Hematopoietic multipotent progenitor cell treated with erythropoietin and hydrocortisone succinate and interleukin-3 and kit ligand, for 17 days (in vitro differentiated cells): ENCODE measurements around the gene STK25.
"Not testable (repeated sequence)": the region's sequence is repeated elsewhere in the genome, so short reads cannot be mapped to it uniquely, and the experiment has no call there.

ENCODE experiments used
- DNase-seq: peaks from one replicate; pipeline ENCODE4 v3.0.0-alpha.2; 2015; ENCODE audit warnings: low spot score

The STK25 gene

DNA sequence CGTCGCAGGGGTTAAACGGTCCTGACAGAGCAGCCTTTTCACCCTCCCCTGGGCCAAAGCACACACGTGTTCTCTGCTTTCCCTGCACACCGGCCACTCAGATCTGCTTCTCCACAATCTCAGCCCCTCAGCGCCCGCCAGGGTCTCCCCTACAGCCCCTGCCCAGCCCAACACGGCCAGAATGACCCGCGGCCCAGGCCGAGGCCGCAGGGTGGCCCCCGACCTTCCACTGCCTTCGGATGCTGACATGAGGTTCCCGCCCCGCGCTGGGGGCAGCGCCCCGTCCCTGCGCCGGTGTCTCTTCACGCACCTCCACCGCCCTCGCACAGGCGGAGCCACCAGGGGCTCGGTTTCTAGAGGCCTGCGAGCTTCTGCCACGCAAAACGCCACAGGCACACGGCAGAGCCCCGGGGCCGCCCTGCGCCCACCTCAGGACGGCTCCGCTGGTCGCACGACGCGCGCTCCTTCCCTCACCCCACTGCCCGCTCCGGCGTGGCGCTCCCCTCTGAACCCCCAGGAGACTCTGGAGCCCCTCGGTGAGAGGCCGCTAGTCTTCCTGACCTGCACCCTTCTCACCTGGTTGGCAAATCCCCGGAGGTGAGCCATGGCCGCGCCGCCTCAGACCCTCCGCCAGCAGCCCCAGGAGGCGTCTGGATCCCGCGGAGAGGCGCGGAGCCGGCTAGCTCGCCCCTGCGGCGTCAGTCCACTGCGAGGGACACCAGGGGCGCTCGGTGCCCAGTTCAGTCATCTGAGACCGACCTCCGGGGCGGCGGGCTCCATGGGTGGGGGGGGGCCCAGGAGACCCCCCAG lies 749 bp downstream of the STK25 start:
- DNase-seq, result no peak

DNA sequence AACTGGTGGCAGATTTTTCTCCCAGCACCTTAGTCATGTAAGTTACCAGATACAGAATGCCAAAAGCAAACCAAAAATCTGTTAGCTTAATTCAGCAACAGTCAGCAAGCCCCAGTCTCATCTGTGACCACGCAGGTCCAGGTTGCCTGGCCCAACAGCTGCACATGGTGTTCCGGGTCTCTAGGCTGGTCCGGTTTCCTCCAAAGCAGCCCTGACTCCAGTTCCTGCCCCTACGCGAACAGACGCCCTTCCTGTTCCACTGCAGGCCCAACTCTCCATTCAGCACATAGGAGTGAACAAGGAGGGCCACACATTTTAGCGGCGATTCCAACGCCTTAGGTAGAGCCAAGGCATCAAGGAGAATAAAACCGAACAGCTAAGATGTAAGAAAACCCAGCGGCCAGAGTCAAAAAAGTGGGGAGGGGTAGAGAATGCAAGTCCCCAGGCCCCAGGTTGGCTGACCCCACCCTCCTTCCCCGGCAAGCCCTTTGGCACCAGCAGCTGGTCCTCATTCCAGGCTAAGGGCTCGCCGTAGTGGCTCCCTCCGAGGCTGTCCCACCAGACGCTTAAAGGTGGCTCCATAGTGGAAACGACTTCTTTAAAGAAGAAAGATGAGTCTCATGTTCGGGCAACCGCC lies 1.5 kb downstream of the STK25 start:
- DNase-seq, result no peak

DNA sequence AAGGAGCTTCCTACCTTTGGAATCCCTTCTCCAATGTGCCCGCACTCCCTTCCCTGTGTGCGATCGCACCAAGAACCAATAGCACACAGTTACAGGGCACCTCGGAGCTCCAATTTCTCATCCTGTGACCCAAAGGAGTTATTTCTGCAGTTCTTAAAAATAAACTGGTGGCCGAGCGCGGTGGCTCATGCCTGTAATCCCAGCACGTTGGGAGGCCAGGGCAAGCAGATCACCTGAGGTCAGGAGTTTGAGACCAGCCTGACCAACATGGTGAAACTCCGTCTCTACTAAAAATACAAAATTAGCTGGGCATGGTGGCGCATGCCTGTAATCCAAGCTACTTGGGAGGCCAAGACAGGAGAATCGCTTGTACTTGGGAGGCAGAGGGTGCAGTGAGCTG lies 2.1 kb downstream of the STK25 start:
- not testable (repeated sequence) for DNase-seq

DNA sequence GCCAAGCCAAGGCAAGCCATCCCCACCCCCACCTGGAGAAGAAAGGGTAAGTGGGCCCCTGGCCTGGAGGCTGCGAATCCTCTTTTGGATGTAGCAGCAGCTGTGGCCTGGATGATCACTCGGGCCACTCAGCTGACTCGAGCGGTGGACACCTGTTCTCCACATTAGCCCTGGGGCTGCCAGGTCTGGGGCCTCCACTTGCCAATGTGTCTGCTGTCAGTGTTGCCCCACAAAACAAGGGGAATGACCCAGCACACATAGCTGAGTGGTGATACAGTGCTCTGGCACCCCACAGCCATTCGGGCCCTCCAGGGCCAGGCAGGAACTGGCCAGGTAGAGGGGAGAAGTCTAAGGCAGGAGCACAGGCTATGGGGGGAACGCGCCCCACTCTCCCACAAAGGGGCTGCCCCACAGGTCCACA lies 2.6 kb downstream of the STK25 start:
- no peak for DNase-seq

DNA sequence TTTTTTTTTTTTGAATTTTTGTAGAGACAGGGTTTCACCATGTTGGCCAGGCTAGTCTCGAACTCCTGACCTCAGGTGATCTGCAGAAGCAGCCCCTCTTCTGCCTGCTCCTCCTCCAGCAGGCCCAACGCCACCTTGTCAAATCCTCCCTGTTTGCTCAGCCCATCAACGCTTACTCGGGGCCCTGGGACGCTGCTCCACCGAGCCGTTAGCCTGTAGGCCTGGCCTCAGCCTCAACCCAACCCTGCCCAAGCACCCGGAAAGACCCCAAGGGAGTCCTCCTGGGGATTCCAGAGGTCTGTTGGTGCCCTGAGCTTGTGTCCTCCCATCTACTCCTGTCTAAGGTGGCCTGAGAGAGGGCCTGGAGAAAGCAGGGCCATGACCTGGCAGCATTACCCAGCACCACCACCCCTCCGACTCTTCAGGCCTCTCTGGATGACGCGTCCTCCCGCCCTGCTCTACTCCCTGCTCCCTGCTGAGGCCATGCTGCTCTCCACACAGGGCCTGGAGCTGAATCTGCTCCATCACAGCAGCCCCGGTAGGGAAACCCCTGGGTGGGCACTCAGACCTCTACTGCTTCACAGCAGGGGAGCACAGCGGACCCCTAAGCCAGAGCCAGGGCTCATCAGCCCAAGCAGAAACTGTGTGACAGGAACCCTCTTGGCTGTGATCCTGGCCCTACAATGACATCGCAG lies 3.2 kb downstream of the STK25 start:
- DNase-seq, result no peak

DNA sequence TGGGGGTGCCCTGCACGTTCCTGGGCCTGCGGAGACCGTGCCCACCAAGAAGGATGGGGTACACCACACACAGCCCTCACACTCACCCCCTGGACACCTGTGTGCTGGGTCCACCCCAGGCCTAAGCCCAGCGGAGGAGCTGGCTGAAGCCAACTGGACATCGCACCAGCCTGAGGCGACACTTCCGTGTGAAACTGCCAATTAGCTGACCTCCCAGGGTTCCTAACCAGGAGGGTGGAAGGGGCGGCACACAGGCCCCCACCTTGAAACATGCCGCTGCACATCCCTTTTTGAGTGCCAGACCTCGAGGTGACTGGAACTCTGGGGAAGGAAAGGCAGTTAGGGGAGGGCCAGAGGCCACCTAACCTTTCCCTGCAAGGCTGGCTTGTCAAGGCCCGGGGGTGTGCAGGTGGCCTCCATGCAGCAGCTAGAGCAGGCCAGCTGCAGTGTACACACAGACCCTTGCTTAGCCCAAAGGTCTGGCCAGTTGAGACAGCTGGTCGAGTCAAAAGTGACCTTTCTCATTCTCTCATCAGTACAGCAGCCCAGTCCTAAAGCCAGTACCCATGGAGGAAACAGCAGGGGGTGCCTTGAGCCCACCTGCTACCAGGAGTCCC lies 4.5 kb downstream of the STK25 start:
- no peak for DNase-seq

DNA sequence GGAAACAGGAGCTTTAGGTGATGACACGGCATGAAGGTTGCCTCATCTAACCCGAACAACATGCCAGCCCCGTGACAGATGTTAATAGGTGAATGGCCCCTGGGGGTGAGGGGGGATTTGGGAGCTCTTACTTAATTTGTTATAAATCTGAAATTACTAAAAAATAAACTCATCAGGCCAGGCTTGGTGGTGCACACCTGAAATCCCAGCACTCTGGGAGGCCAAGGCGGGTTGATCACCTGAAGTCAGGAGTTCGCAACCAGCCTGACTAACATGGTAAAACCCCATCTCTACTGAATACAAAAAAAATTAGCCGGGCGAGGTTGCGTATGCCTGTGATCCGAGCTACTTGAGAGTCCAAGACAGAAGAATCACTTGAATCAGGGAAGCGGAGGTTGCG lies 6.1 kb downstream of the STK25 start:
- DNase-seq, result no peak

DNA sequence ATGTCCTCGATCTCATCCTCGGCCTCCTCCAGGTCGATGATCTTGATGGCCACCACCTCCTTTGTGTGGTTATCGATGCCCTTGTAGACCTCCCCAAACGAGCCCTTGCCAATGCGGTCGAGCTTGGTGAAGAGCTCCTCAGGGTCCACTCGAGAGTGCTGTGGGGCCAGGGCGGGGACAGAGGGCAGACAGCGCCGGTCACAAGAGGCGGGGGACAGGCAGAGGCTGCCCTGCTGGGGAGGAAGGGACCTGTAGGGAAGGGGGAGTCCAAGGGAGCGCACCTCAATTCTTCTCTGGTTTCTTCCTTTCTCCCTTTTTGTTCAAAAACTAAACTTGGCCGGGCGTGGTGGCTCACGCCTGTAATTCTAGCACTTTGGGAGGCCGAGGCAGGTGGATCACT lies 6.8 kb downstream of the STK25 start:
- no peak for DNase-seq

DNA sequence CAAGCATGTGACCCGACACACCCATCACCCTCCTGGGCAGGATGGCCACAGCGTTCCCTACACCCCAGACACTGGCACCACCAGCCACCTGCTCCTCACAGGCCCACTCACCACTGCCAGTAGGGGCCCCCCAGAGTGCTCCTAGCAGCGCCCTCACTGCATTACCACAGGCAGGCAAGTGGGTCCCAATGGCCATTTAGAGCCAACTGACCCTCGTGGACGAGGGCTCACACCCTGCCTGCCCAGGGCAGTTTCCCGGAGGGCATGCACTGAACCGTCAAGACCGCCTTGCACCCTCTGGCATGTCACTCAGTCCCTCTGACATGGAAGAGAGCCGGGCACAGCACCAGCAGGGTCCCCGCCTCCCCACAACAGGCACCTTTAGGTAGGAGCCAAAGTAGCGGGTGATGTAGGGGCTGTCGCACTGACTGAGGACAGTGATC lies 7.3 kb downstream of the STK25 start:
- no peak for DNase-seq

DNA sequence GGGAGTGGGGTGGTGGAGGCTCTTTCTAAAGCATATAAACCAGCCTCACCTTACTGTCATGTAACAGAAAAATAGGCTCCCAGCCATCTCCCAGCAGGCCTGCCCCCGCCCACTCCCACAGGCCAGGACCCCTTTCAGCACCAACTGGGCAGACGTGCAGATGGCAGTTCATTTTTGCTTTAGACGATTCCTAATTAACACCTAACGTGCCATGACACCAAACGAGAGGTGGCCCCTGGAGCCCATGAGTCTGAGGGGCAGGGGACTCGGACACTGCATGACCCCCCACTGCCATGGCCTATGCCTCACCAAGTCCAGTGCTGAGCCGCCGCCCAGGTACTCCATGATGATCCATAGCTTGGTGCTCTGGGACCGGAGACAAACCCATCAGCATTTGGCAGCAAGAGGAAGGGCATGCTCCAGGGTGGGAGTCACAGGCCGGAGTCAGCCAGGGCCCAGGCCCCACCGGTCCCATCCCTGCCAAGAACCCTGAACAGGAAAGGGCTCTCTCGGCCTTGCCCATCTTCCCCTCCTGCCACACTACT lies 7.9 kb downstream of the STK25 start:
- no peak for DNase-seq

DNA sequence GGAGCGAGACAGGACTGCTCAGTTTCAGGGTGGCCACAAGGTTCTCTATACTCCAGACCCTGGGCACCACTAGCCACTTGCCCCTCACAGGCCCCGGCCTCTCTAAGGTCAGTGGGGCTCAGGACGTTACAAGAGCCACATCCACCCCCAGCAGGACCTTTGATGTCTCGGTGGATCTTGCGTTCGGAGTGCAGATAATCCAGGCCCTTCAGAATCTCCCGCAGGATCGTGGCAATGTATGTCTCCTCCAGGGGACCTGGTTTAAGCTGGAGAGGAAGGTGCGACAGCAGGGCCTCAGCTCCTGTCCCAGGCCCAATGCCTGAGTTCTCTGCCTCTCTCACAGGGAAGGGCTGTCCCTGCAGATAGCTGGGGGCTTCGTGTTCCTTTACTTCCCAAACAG lies 8.4 kb downstream of the STK25 start:
- no peak for DNase-seq

DNA sequence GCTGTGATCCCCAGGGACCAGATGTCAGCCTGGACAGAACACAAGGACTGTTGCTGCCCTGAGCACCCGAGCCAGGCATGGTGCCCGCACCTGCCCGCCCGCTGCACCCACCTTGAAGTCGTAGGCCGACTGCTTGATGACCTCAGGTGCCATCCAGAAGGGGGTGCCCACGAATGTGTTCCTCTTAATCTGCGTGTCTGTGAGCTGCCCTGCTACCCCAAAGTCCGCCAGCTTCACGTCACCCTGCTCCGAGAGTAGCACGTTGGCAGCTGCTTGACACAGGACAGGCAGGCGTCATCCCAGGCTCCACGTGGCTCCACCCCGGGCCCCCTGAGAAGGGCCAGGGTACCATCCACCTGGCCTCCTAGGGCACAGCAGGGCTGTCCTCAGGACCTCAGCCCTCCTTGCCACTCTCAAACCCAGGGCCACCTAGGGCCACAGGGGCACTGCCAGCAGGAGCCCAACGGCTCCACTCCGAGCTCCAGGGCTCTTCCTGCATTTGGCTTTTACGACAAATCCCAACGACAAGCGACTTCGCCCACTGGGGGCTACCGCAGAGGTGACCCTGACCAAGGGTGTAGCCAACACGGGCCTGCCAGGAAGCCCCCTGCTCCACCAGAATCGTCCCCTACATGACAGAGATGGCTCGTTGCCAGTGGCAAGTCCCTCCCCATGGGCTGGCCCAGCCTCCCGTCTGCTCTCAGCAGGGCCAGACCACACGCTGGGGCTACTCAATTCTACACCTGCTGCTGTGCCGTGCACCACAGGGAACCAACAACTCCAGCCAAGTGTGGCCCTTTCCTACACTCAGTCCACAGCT lies 9.0 kb downstream of the STK25 start:
- no peak for DNase-seq

DNA sequence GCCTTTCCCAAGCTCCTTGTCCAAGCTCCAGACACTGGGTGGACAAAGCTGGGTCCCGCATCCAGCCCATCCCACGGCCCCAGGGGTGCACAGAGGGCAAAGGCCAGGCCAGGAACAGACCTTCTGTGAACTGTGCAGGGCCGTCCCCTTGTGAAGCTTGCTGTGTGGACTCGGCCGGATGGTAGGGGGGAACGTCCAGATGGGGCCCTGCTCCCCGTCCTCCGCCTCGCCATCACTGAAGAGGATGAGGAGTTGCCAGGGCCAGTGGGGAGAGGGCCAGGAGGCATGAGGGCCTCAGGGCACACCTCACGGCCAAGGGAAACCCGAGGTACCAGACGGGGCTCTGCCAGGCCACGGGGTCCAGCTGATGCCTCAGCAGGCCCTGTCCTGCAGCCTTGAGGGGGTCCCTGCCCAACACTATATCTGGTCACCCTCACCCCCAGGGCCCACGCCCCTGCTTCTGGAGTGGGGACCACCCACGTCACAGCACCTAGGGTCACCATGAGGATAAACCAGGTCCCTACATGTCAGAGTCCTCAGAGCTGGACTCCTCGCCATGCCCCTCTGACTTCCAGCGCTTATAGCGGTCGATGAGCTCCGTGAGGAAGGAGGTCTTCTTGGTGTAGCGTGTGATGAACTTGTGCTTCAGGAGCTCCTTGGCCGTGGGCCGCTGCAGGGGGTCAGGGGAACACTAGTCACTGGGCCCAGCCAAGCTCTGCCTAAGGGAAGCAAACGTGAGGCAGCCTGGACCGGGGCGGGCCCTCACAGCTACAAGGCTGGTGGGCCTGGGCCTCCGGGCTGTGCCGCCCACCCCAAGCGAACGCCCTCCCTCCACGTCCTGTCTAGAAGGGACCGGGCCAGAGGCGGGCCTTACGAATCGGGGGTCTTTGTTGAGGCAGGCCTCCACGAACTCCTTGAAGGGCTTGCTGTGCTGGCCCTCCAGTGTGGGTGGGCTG lies 10.0 kb downstream of the STK25 start:
- DNase-seq, result no peak

DNA sequence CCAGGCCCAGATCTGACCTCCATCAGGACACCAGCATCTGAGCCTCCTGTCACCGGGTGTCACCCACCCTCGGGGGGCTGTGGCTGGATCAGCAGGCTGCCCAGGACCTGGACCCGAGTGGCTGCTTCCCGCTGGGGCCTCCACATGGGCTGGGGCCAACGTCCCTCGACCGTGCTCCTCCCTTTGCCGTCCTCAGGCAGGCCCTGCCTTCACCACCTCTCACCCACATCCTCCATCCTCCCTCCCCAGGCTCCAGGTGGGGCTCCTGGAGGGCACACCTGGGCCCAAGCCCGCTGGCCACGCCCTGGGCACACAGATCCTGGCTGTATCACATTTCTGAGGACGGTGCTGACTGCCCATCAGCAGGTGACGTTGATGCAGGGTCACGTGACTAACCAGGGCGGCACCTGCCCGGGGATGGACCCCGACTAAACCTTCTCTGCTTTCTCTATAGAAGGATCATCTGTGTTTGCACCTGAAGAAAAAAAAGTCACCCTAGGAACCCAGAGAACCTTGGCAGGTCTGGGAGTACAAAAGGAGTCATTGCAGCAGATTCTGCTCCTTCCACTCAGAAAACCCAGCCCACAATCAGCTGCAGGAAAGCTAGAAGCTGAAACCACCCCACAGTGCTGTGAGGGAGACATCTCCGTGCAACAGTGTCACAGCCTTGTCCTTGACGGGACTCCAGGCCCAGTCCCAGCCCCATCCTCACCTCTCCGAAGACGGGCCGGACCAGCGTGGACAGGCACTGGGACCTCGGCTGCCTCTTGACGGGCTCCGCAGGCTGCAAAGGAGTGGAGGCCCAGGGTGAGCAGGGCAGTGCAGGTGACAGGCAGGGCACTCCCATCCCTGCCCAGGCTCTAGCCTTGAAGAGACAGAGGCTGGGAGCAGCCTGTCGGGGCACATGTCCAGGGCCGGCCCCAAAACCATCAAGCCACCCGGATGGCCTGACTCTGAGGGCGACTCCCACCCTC lies 11.2 kb downstream of the STK25 start:
- DNase-seq, result no peak

DNA sequence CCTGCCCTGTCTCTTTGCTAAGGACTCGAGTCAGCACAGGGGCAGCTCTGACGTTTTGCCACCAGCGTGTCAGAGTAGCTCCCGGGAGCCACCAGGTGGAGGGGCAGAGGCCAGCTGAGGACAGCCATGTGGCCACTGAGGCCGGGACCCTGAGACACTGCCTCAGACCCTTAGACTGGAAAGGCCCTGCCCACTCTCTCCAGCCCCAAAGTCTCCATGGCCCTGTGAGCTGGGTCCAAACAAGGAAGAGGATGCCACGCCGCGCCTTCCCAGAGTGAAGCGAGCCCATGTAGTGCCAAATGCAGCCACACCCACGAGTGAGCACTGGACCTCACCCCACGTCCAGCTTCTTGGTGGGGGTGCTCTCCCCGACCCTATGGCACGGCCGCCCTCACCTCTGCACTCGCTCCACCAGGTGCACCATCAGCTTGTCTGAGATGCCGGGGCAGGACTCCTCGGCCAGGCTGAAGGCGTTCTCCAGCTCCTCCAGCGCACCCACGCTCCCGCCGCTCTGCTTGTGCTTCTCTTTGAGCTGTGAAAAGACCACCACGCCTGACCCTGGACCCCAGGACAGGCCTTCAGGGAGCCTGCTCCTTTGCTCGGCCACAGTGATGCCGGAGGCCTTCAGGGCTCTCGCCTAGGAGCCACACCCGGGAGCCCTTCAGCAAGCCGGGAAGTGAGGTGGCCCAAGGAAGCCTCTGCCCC lies 12.2 kb downstream of the STK25 start:
- DNase-seq, result no peak

DNA sequence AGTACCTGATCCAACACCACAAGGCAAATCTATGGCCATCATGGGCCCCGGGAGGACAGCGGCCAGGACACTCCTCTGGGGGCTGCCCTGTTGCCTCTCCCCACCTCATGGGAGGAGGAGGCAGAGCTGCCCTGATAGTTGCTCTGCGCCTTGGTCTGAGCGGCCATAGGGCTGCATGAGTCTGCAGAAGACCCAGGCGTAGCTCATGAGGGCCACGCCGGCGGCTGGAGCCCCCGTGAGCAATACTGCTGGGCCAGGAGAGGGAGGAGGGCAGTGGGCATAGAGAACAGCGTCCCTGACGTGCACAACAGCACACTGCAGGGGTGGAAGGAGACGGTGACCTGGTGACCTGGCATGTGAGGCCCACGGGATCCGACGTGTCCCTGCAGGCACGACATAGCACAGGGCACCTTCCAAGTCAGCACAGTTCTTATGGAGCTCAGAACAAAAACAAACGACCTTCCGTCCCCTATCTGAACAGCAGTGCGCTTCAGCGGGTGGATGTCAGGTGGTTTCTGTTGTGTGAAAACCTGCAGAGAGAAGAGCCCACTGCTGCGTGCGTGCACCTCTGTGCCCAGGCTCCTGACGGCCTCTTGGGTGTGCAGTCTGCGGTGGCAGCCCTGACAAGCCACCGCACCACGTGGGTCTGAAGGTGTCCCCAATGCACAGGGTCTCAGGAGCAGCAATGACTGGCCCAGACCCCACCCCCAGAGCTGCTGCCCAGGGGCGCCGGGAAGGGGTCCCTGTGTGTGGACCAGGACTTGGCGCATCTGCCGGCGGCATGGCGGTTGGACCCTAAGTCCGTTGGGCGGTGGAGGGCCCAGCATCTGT lies 13.0 kb downstream of the STK25 start:
- DNase-seq, result no peak

DNA sequence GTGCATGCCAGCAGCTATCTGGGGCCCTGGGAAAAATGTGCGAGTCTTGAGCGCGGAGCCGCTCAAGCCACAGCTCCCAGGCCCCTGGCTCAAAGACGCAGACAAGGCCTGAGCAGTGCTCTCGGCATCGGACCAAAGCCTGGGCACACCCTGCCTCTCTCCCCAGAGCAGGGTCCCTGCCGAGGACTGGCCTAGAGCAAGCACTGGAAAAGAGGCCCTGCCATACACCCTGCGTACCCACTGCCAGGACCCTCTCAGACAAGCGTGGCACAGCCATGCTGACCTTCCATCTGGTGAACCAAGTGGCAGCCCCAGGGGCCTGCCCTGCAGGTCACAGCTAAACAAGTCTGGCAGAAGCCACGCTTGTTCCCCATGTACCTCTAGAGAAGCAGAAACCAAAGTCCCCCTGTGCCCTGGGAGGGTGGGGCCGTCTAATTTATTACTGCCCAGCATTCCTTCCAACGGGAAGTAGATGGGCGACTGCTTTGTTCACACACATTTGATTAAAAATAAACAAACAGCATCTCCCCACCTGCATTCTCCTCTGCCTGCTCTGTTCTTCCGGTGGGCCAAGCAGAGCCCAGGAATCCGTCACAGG lies 14.0 kb downstream of the STK25 start:
- DNase-seq, result no peak
